NT2/D1 (cell line): ENCODE results near the gene KRT81.
"Not testable (repeated sequence)": the region's sequence is repeated elsewhere in the genome, so short reads cannot be mapped to it uniquely, and the experiment has no call there.

ENCODE experiments used
- DNase-seq: peaks from one replicate; pipeline ENCODE4 v3.0.0-alpha.2; 2011; ENCODE audit warnings: low read depth, low spot score
- H3K27me3 ChIP-seq: 2 replicates; pipeline ENCODE4 v1.6.0; 2011; ENCODE audit warnings: mild to moderate bottlenecking; ENCODE audit not compliant: insufficient read length, insufficient read depth
- H3K36me3 ChIP-seq: 2 replicates; pipeline ENCODE4 v1.6.1; 2011; ENCODE audit warnings: mild to moderate bottlenecking, low read length, mixed read lengths; ENCODE audit not compliant: insufficient read depth, insufficient read length
- H3K4me1 ChIP-seq: 2 replicates; pipeline ENCODE4 v1.5.1; 2011; ENCODE audit not compliant: insufficient read depth, insufficient read length
- H3K4me3 ChIP-seq: 2 replicates; pipeline ENCODE4 v1.5.1; 2011; ENCODE audit warnings: low read depth; ENCODE audit not compliant: insufficient read length
- H3K9ac ChIP-seq: 2 replicates; pipeline ENCODE4 v1.6.0; 2011; ENCODE audit warnings: low read depth; ENCODE audit not compliant: insufficient read length
- H3K9me3 ChIP-seq: 2 replicates; pipeline ENCODE4 v1.5.1; 2011; ENCODE audit warnings: mild to moderate bottlenecking, low read length; ENCODE audit not compliant: insufficient read depth
- SUZ12 ChIP-seq: IDR thresholded peaks from 2 replicates; pipeline ENCODE4 v1.6.1; 2011; ENCODE audit not compliant: insufficient read length, insufficient read depth; ENCODE audit errors: extremely low read depth
- YY1 ChIP-seq: IDR thresholded peaks from 2 replicates; pipeline ENCODE4 v1.6.1; 2011; ENCODE audit not compliant: insufficient read length, insufficient read depth
- ZNF274 ChIP-seq: IDR thresholded peaks from 2 replicates; pipeline ENCODE4 v1.6.1; 2011; ENCODE audit warnings: mild to moderate bottlenecking, low read depth, low read length

KRT81 gene

DNA sequence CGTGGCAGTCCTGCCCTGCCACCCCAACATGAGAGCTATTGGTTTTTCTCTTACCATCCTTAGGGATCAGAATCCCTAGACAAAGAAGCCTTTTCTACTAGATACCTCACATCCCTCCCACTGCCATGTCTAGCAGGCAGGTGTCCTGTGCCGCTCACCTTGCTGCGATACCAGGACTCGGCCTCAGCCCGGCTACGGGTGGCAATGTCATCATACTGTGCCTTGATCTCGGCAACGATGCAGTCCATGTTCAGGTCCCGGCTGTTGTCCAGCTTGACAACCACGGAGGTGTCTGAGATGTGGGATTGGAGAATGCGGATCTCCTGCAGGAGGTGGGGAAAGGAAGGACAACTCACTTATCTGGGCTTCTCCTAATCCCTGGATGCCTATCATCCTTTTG, 25.4 kb upstream of the KRT81 start:
- Histone ChIP-seq H3K9me3 (no peaks in the 10 kb centered on the region), H3K4me3 (no peak overlapping the region), H3K36me3 (no peaks in the 10 kb centered on the region), H3K9ac (no peak overlapping the region), H3K4me1 (peaks cover 2% of the 10 kb centered on the region), H3K27me3 (peaks cover 13% of the 10 kb centered on the region)
- DNase-seq: no peak
- TF ChIP-seq SUZ12: no peak
- TF ChIP-seq YY1: no peak
- TF ChIP-seq ZNF274: no peak

DNA sequence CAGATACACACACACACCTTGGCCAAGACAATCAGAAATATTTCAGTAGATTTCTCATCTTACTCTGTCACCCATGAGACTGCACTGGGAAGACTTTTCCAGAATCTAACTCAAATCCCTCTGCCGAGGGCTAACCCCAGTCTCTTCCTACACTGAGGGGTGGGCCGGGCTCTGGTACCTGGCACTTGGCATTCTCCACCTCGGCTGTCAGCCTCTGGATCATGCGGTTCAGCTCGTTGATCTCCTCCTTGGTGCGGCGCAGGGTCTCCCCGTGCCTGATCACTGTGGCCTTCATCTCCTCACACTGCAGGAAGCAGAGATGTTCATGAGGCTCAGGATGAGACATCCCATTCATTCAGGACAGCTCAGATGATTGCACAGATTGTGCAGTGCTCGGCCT, 25.0 kb upstream of the KRT81 start:
- Histone ChIP-seq H3K36me3 (no peaks in the 10 kb centered on the region), H3K4me1 (peaks cover 2% of the 10 kb centered on the region), H3K9ac (no peak overlapping the region), H3K9me3 (no peaks in the 10 kb centered on the region), H3K4me3 (no peak overlapping the region), H3K27me3 (peaks cover 13% of the 10 kb centered on the region)
- TF ChIP-seq ZNF274: no peak
- TF ChIP-seq SUZ12: no peak
- no peak for TF ChIP-seq YY1
- DNase-seq: no peak

DNA sequence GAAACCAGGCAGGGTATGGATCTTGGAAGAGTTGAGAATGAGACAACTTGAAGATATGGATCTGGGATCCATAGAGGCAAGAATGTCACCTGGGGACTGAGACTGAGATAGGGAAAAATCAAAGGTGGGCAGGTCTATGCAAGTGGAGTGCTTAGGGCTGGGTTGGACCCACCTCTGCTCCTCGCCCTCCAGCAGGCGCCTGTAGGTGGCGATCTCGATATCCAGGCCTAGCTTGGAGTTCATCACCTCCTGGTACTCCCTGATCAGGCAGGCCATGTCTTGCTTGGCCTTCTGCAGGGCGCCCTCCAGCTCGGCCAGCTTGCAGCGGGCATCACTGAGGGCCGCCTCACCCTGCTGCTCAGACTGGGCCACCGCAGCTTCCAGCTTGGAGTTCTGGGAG, 24.4 kb upstream of the KRT81 start:
- H3K4me3 ChIP-seq, H3K36me3 ChIP-seq, H3K9ac ChIP-seq, H3K4me1 ChIP-seq, H3K9me3 ChIP-seq, DNase-seq: not testable (repeated sequence)
- peaks cover 13% of the 10 kb centered on the region for H3K27me3 ChIP-seq

DNA sequence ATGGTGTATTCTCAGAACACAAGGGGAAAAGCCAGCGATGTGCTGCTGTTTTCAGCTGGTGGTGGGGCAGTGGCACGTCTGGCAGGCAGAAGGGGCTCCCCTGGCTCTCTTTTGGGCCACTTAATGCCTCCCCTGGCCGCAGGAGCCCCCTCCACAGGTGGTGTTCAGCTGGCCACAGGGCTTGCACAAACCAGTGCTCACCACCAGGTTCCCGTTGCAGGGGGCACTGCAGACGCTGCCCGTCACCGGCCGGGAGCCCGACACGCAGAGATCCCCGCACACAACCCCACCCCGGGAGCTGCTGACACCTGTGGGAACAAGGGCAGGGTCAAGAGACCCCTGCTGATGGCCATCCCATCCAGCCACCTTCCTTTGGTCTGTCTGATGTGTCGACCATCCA, 23.2 kb upstream of the KRT81 start:
- no peak overlapping the region for H3K4me3 ChIP-seq
- DNase-seq: no peak
- H3K27me3 ChIP-seq: peaks cover 24% of the 10 kb centered on the region
- H3K9me3 ChIP-seq: no peaks in the 10 kb centered on the region
- peaks cover 2% of the 10 kb centered on the region for H3K4me1 ChIP-seq
- no peak for TF ChIP-seq YY1
- TF ChIP-seq SUZ12: no peak
- TF ChIP-seq ZNF274: no peak
- H3K36me3 ChIP-seq: no peaks in the 10 kb centered on the region
- no peak overlapping the region for H3K9ac ChIP-seq

DNA sequence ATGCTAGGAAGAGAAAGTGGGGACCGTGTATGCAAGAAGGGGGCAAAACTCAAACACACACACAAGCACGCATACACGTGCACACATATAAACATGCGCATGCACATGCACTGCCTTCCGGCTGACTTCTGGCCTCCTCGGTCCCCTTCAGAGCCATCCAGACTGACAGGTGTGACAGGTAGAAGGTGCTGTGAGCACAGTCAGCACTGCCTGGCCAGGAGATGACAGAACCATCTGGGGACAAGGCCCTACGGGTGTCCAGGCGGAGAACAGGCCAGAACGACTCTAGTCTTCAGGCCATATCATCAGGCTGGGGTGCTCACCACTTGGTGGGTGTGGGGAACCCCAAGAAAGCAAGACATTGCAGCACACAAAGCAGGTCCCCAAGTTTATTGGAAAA, 22.6 kb upstream of the KRT81 start:
- Histone ChIP-seq H3K4me3 (no peak overlapping the region), H3K4me1 (peaks cover 3% of the 10 kb centered on the region), H3K27me3 (peaks cover 29% of the 10 kb centered on the region), H3K9ac (no peak overlapping the region), H3K36me3 (no peaks in the 10 kb centered on the region), H3K9me3 (no peaks in the 10 kb centered on the region)
- DNase-seq: no peak
- TF ChIP-seq SUZ12 (no peak), ZNF274 (no peak), YY1 (no peak)

DNA sequence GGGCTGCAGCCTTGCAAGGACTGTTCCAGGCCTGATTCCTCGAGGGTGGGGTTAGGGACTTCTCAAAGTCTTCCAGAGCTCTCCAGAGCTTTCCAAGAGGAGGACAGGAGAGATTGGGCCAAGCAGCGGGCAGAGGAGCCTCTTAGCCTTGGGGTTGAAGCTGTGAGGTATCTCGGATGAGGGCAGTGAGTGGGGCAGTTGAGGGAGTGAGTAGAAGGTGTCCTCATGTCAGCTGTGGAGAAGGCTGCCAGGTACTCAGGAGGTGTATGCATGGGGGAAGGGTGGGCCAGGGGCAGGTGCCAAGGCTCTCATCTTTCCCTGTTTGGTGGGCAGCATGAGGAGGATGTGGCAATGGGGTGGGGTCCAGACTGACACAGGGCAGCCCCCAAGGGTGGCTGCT, 22.1 kb upstream of the KRT81 start:
- peaks cover 32% of the 10 kb centered on the region for H3K27me3 ChIP-seq

DNA sequence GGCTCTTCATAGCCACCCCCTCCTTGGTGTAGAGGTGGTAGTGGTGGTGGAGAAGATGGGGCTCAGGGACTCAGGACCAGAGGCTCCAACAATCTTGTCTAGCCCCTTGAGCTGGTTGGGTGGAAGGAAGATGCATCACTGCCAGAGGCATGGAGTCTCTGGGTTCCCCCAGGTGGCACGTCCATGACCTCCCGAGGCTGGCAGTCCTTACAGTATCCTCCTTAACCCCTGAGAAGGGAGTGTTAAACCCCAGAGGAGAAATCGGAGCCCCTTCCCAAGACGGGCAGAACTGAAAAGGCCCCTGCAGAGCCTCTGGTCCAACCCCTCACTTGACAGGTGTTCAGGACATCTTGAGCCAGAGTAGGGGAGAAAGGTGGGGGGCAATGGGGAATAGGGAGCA, 20.8 kb upstream of the KRT81 start:
- H3K4me1 ChIP-seq: peaks cover 2% of the 10 kb centered on the region

More for the DNA sequence above, 22.1 kb upstream of the KRT81 start:
- H3K9ac ChIP-seq: no peak overlapping the region
- no peak overlapping the region for H3K4me3 ChIP-seq
- no peak for DNase-seq
- TF ChIP-seq ZNF274 (no peak), YY1 (no peak), SUZ12 (no peak)
- H3K9me3 ChIP-seq: no peaks in the 10 kb centered on the region
- no peaks in the 10 kb centered on the region for H3K36me3 ChIP-seq
- peaks cover 2% of the 10 kb centered on the region for H3K4me1 ChIP-seq

DNA sequence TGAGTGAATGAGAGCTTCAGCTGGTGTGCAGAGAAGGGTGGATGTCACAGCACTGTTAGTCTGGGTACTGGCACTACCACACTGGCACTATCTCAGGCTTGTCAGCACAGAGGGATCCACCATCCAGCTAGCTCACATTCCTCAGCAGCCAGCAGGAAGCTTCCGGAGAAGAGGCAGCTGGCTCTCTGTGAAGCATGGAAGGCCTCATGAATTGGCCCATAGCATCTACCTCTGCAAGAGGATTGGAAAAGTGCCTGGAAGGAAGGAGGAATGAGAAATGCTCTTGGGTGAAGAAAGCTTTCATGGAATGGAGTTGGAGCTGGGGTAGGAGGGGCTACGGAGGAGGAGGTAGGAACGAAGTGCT, 19.9 kb upstream of the KRT81 start:
- H3K36me3 ChIP-seq: no peaks in the 10 kb centered on the region
- no peak overlapping the region for H3K4me3 ChIP-seq
- TF ChIP-seq ZNF274 (no peak), YY1 (no peak), SUZ12 (no peak)
- peaks cover 53% of the 10 kb centered on the region for H3K27me3 ChIP-seq
- peaks cover 2% of the 10 kb centered on the region for H3K4me1 ChIP-seq
- no peak for DNase-seq
- no peak overlapping the region for H3K9ac ChIP-seq
- no peaks in the 10 kb centered on the region for H3K9me3 ChIP-seq

More for the DNA sequence above, 20.8 kb upstream of the KRT81 start:
- no peak for DNase-seq
- Histone ChIP-seq H3K36me3 (no peaks in the 10 kb centered on the region), H3K9ac (no peak overlapping the region), H3K9me3 (no peaks in the 10 kb centered on the region), H3K27me3 (peaks cover 45% of the 10 kb centered on the region), H3K4me3 (no peak overlapping the region)
- TF ChIP-seq YY1: no peak
- TF ChIP-seq SUZ12: no peak
- TF ChIP-seq ZNF274: no peak
